ENCODE measurements around the gene ECE1. TPM values are rescaled to one million over a fixed set of nuclear protein-coding genes. Genes with fewer than 3 reads are reported as not detected.

Gene ECE1
- total and polyA plus RNA-seq, 11 donors = 37.3 to 140 (median 59.4) TPM

- no peaks in the 10 kb centered on the region for H3K27me3 ChIP-seq
- DNase-seq (peak in 4 of 5 donors; percentile 54 to 76 (median 67)), ATAC-seq (peak; percentile 33 to 55 (median 44))
- peak overlapping the region in 10 of 12 donors; percentile 3 to 48 (median 36) for H3K4me3 ChIP-seq
- peaks cover 8 to 88% (median 72%) of the 10 kb centered on the region in 12 donors for H3K4me1 ChIP-seq
- peak overlapping the region; percentile 68 to 98 (median 92) for H3K27ac ChIP-seq
- intact Hi-C loops (cut with DNase I) = no loop called here
- WGBS, 4 donors = 39 to 68% (median 54%) methylated on average over 5 to 9 of the region's 9 CpGs
- no peaks in the 10 kb centered on the region for H3K9me3 ChIP-seq
- H3K36me3 ChIP-seq = peaks cover 0 to 21% (median 0%) of the 10 kb centered on the region in 9 donors
- TF ChIP-seq POLR2A (IDR thresholded peaks at IDR 0.05) (no peak), CTCF (IDR thresholded peaks at IDR 0.05) (no peak)
Observed at GRCh38 chr1:21278208-21278859, 11.9 kb downstream of the ECE1 start.

- peaks cover 8 to 88% (median 72%) of the 10 kb centered on the region in 12 donors for H3K4me1 ChIP-seq
- peak in 3 of 5 donors; percentile 47 to 72 (median 62) for DNase-seq
- TF ChIP-seq CTCF (IDR thresholded peaks at IDR 0.05) (no peak), POLR2A (IDR thresholded peaks at IDR 0.05) (no peak)
- peaks cover 0 to 30% (median 8%) of the 10 kb centered on the region in 9 donors for H3K36me3 ChIP-seq
- ATAC-seq = peak; percentile 8 to 55 (median 28)
- no peaks in the 10 kb centered on the region for H3K9me3 ChIP-seq
- H3K4me3 ChIP-seq = peak overlapping the region in 2 of 12 donors; percentile 32 to 42
- H3K27ac ChIP-seq = peak overlapping the region; percentile 68 to 98 (median 92)
- H3K27me3 ChIP-seq = no peaks in the 10 kb centered on the region
- intact Hi-C loops (cut with DNase I) = no loop called here
- WGBS, 4 donors = 0 to 27% (median 15%) methylated on average over 7 of the region's 7 CpGs
Observed at GRCh38 chr1:21277180-21277579, 13.1 kb downstream of the ECE1 start.

GRCh38 chr1:21272540-21272939, 17.7 kb downstream of the ECE1 start:
- Histone ChIP-seq H3K27ac (peak overlapping the region in 1 of 12 donors; percentile 12), H3K4me1 (peaks cover 7 to 80% (median 59%) of the 10 kb centered on the region in 12 donors), H3K36me3 (peaks cover 0 to 73% (median 49%) of the 10 kb centered on the region in 9 donors), H3K9me3 (no peaks in the 10 kb centered on the region), H3K27me3 (no peaks in the 10 kb centered on the region), H3K4me3 (no peak overlapping the region)
- ATAC-seq (no peak), DNase-seq (peak in 1 of 5 donors; percentile 24)
- TF ChIP-seq CTCF (IDR thresholded peaks at IDR 0.05) (no peak), POLR2A (IDR thresholded peaks at IDR 0.05) (no peak)
- intact Hi-C loops (cut with DNase I) = no loop called here
- WGBS, 4 donors = 90 to 95% (median 91%) methylated on average over 8 of the region's 8 CpGs

DNA sequence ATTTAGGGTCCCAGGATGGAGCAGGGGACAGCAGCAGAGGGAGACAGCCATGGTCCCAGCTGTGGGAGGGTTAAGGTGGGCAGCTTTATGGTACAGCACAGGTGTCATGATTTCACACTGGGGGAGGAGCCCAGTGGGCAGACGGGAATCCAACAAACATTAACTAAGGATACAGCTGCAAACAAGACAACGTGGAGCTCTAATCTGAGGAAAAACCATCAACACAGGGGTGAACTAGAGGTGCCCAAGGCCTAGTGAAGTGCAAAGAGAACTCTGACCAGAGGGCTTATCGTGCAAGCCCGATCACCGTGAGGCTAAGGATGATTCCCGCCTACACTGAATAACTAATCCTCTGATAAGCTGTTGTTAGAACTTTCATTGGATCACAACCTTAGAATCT, 18.7 kb downstream of the ECE1 start:
- H3K27ac ChIP-seq = no peak overlapping the region
- H3K9me3 ChIP-seq = no peaks in the 10 kb centered on the region
- TF ChIP-seq CTCF (IDR thresholded peaks at IDR 0.05) (no peak), POLR2A (IDR thresholded peaks at IDR 0.05) (no peak)
- DNase-seq (peak in 1 of 5 donors; percentile 27), ATAC-seq (no peak)
- H3K4me1 ChIP-seq = peaks cover 0 to 80% (median 56%) of the 10 kb centered on the region in 12 donors
- WGBS, 4 donors = 85 to 91% (median 87%) methylated on average over 6 of the region's 6 CpGs
- H3K4me3 ChIP-seq = no peak overlapping the region
- no peaks in the 10 kb centered on the region for H3K27me3 ChIP-seq
- intact Hi-C loops (cut with DNase I) = no loop called here
- H3K36me3 ChIP-seq = peaks cover 0 to 79% (median 53%) of the 10 kb centered on the region in 9 donors

All from heart left ventricle (tissue), 16 donors.